ENCODE results near the gene ECEL1. TPM values are rescaled to one million over a fixed set of nuclear protein-coding genes. Genes with fewer than 3 reads are reported as not detected.

The ECEL1 gene
- total RNA-seq, 1 experiment from 2014 or later, result not detected

DNA sequence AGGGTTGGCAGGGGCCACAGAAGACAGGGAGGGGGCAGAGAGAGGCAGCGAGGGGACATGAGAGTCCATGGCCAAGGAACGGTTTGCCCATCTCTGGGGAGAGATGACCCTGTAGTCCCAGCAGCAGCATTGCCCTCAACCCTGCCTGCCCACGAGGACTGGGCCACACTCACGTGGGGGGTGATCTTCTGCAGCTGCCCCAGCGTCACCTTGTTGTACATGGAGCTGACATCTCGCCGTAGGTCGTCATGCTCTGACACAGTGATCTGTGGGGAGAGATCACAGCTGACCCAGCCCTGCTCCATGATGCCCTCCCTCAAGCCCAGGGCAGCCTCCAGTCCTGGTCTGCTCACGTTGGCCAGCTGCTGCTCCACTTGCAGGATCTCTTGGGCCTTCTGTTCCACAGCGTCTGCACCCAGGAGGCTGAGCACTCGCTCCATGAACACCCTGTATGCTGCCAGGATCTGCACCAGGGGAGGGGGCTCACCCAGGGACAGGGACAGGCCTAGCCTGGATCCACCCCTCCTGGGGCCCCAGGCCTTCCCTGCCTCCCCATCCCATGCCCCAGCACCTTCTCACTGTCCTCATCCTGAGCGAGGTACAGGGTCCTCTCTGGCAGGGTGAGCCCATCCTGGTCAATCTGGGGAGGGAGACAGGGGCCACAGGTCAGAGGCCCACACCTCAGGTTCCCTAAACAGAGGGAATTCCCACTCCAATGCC, 2.8 kb downstream of the ECEL1 start:
- no peak for DNase-seq (ENCODE audit: low spot score)

DNA sequence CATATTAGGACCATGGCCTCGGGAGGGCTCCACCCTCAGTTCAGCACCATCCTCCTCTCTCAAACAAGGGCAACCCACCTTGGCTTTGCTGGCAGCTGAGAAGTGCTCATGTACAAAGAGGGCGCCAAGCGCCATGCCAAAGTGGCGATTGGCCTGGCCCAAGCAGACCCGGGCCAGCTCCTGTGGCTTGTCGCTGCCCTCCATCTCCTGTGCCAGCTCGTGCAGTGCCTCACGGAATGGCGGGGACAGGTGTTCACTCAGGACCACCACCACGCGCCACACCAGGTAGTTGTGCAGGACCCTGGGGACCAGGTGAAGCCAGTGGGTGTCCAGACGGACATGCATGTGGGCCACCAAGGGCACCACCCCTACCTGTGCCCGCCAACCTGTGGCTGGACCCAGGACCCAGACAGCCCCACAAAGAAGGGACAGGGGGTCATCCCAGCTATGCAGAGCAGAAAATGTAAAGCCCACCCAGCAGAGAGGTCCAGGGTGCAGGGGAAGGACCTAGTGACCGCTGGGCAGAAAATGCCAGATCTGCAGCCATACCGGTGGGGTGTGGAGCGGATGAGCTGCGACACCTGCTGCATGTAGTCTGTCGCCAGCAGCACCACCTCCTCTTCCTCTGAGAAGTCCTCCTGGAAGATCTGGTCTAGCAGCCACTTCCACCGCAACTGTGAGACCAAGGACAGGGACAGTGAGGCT, 3.6 kb downstream of the ECEL1 start:
- no peak for DNase-seq (ENCODE audit: low spot score)

- no peak for DNase-seq (ENCODE audit: low spot score)
Observed at GRCh38 chr2:232483311-232483922, 4.2 kb downstream of the ECEL1 start.

GRCh38 chr2:232482301-232483238, 5.1 kb downstream of the ECEL1 start:
- no peak for DNase-seq (ENCODE audit: low spot score)

GRCh38 chr2:232481322-232482140, 6.1 kb downstream of the ECEL1 start:
- DNase-seq (ENCODE audit: low spot score), result no peak

DNA sequence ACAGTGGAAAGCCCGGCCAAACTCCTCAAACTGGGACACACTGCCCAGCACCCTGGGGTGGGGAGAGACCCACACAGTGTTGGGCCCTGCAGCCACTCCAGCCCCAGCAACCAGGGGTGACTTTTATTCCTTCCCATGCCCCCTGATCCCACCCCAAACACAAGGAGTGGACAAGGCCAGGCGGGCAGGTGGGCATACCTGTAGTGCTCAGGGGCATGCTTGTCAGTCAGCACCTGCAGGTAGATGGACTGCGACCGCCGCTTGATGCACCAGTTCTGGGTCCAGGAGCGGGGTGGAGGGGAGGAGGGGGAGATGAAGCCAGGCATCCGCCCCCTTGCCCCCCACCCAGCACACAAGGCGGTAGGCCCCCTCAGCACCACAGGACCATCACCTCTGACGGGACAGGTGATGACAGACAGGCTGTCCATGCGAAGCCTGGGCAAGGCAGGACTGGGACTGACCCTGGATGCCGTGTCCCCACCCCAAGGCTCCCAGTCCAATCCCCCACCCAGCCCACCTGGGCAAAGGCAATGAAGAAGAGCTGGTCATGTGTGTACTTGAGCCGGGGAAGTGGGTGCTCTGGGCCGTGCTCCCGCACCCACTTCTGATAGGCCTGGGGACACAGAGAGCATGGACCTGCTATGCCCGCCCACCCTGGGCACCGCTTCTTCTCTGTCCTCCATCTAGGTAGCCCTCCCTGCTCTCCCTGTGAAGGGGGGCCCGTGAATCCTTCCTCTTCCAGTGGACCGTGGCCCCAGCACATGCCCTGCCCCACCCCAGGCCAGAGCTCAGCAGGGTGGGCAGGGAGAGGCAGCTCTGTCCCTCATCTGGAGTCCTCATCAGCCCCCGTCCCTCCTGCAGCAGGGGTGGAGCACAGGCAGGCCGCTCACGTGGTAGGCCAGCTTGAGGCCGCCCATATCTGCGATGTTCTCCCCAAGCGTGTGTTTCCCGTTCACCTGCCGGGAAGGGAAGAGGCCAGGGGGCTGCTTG, 7.1 kb downstream of the ECEL1 start:
- no peak for DNase-seq (ENCODE audit: low spot score)

DNA sequence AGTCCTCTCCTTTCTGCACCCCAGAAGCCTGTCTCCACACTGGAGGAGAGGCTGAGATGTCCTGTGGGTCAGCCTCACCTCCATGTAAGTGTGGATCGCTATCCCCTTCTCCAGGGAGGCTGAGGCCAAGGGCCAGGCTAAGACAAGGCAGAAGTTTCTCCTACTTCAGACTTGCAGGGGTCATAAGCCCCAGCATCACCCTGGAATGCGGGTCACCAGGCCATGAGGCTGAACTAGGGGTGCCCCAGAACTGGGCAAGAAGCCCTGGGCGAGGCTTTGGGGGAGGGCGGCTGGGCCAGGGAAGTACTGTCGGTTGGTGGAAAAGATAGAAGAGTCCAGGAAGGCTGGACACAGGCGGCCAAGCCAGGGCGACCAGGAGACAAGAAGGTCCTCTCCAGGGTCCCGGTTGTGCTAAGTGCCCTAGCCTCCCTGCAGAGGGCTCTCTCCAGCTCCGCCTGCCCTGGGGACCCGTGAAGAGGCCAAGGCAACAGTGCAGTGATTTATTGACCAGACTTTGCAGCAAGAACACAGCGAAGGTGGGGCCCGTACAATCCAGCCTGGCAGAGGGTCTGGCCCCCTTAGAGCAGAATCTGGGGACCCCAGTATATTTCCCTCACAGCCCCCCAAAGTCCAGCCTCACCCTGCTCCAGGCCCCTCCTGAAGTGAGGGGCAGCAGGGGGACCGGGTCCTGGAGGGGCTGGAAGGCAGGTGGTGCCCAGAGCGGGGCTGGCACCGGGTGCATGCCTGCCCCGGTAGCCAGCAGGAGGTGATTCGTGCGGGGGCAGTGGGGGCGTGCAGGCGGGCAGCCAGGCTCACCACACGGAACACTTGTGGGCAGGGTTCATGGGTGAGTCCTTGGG, 8.1 kb downstream of the ECEL1 start:
- no peak for DNase-seq (ENCODE audit: low spot score)

GRCh38 chr2:232478571-232479340, 8.9 kb downstream of the ECEL1 start:
- no peak for DNase-seq (ENCODE audit: low spot score)

DNA sequence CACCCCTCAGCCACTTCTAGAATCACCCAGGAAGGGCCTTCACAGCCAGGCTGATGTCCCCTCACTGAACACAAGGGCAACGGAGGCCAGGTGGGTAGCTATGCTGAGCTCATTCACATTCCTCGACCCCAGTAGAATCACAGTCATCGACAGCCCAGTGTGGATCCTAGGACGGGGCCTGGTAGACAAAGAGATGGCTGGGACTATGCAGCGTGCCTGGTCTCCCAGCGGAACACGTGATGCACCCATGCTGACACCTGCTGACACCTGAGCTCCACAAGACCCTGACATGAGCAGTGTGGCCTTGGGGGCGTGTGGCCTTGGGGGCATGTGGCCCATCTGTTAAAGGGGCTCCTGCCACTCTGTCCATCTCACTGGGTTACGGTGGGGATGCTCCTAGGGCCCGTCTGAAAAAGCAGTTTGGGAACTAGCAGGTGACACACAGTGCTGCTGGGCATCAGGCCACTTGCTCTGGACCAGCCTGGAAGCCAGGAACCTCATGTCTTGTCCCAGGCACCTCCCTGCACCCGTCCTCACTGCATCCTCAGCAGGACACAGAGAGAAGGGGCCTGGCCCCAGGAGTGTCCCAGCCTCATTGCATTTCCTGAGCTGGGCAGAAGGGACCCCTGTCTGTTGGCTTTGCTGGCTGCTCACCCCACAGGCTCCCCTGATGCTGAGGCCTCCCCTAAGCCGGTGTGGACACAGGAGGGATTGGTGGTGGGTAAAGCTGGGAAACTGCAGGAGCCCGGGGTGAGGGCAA, 9.7 kb downstream of the ECEL1 start:
- no peak for DNase-seq (ENCODE audit: low spot score)

GRCh38 chr2:232476791-232477190, 10.8 kb downstream of the ECEL1 start:
- no peak for DNase-seq (ENCODE audit: low spot score)

DNA sequence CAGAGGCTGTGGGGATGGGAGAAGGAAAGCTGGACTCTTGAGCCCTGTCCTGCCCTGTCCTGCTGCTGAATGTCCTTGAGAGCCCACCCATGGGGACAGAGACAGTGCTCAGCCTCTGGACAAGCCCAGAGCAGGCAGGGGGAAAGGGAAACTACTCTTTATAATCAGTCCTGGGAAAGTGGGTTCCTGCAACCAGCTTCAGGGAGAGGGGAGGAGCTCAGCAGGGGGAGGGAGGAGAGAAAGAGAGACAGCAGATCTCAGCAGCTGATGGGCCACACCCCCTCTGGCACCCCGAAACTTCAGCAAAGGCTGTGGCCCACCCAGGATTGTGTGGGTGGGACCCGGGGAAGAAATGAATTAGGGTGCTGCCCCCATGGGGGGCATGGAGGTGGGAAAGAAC, 11.6 kb downstream of the ECEL1 start:
- DNase-seq (ENCODE audit: low spot score), result no peak

- peak; percentile 22 for DNase-seq (ENCODE audit: low spot score)
Observed at GRCh38 chr2:232473467-232473890, 14.2 kb downstream of the ECEL1 start.

DNA sequence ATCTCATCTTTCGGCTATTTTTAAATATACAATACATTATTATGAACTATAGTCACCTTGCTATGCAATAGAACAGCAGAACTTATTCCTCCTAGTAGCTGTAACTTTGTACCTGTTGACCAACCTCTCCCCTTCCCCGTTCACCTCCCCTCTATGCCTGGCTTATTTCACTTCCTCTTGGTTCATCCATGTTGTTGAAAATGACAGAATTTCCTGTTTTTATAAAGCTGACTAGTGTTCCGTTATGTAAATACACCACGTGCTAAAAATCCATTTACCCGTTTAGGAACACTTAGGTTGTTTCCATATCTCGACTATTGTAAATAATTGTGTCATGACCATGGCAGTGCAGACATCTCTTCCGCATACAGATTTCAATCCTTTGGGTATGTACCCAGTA, 21.4 kb downstream of the ECEL1 start:
- no peak for DNase-seq (ENCODE audit: low spot score)

DNA sequence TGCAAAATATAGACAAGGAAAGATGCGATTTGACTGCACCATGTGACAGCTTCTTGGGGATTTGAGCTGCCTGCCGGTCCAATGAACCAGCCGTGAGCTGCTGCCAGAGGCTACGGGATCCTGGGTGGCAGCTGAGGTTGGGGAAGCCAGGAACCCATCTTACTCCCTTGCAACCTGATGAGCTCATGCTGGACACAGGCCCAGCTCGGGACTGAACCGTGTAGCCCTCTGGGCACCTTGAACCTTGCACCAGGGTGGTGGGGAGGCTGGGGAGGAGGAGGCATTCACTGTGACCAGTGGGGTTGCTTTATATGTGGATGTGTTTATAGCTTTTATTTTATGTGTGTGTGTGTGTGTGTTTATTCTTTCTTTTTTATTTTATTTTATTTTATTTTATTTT, 22.6 kb downstream of the ECEL1 start:
- no peak for DNase-seq (ENCODE audit: low spot score)

DNA sequence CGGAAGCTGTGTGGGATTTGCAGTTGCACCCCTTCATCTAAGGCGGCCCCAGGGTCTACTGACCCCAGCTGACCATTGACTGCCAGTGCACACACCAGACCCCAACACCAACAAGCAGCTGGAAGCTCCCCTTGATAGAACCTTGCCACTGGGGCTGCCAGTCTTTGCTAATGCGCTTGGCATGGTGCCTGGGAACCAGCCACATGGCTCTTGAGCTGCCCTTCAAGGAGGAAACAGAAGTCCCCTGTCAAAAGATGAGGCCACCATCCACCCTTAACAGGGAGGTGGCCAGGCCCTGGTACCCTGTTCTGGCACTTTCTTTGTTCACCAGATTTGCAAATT, 23.1 kb downstream of the ECEL1 start:
- DNase-seq (ENCODE audit: low spot score), result no peak

DNA sequence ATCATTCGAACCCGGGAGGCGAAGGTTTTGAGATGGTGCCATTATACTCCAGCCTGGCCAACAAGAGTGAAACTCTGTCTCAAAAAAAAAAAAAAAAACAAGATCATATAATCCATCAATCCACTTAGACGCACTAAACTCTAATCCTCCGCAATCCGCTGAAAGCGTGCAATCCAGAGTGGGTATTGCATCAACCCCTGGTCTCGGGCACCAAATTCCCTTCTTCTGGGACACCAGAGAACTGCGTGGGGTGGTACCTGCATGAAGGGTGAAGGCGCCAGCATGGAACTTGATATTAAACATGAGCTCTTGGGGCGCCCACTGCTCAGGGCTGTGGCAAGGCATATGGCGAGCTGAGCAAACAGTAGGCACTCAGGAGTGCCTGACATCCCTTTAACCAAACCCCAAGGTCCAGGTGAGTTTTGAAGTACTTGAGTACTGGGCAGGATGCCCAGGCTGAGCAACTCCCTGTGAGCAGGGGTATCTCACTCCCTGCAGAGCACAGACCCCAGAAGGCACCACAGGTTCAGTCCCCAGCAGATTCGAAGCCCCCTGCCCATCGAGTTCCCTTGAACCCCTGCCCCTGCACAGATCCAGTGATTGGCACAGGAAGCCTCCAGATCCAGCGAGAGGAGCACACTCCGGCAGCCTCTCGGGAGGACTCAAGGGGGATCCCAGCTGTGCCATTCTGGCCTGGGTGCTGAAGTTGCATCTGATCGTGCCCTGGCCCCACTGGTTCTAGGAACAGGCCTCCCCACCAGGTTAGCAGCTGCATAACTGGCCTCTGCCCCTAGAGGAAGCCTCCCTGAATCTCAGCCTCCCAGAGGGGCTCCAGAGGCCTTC, 23.7 kb downstream of the ECEL1 start:
- DNase-seq (ENCODE audit: low spot score), result no peak
